HG02759 (cell line): ENCODE data around the gene CPNE9.
A peak's percentile ranks its signal among the peaks of the same experiment; 100 is the strongest.

Experiments
- ATAC-seq: cut with Tn5 transposase; IDR thresholded peaks from one replicate; pipeline ENCODE4 v1.9.1; 2021; ENCODE audit warnings: mild to moderate bottlenecking, moderate library complexity; ENCODE audit not compliant: unreplicated experiment

CPNE9 gene

DNA sequence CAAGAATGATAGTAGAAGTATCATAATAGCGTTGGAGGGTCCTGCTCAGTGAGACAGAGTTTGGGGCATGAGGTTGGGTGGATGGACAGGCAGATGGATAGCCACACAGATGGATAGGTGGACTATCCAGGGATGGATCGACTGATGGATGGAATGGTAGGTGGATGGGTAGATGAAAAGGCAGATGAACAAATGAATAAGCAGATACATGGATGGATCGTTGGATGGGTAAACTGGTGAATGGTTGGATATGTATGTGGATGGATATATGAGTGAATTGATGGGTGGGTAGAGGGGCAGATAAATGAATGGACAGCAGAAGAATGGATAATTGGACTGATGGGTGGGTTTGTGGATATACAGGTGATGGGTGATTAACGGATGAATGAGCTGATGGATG lies 9.5 kb downstream of the CPNE9 start:
- ATAC-seq: no peak

DNA sequence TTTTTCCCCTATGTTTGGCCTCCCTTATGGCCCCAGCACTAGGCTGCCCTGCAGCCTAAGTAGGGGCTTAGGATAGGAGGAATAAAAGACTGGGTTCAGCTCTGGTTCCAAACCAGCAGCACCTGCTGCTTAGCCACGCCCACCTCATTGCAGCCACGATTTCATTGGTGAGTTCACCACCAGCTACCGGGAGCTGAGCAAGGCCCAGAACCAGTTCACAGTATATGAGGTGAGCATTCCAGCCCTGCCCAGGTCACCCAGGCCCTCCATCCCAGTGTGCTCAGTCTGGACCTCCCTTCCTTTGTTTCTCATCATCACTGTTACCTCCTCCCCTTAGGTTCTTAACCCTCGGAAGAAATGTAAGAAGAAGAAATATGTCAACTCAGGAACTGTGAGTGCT lies 11.5 kb downstream of the CPNE9 start:
- no peak for ATAC-seq

GRCh38 chr3:9715764-9716437 lies 12.3 kb downstream of the CPNE9 start:
- no peak for ATAC-seq

- ATAC-seq: no peak
These were observed 13.3 kb downstream of the CPNE9 start for GRCh38 chr3:9716801-9717555.

DNA sequence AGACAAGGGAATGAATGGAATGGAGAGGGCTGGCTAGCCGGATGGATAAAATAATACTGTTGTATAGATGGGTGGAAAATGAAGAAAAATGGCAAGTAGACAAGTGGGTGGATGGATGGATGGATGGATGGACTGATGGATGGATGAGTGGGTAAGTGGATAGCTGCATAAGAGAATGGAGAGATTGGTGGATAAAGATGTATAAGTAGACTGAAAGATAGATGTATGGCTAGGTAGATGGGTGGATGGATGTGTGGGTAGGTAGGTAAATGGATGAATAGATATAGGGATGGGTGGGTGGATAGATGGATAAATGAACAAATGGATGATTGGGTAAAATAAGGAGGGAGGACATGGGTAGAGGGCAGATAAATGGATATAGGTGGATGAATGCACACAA lies 13.9 kb downstream of the CPNE9 start:
- no peak for ATAC-seq

GRCh38 chr3:9718118-9718517 lies 14.5 kb downstream of the CPNE9 start:
- ATAC-seq: no peak

DNA sequence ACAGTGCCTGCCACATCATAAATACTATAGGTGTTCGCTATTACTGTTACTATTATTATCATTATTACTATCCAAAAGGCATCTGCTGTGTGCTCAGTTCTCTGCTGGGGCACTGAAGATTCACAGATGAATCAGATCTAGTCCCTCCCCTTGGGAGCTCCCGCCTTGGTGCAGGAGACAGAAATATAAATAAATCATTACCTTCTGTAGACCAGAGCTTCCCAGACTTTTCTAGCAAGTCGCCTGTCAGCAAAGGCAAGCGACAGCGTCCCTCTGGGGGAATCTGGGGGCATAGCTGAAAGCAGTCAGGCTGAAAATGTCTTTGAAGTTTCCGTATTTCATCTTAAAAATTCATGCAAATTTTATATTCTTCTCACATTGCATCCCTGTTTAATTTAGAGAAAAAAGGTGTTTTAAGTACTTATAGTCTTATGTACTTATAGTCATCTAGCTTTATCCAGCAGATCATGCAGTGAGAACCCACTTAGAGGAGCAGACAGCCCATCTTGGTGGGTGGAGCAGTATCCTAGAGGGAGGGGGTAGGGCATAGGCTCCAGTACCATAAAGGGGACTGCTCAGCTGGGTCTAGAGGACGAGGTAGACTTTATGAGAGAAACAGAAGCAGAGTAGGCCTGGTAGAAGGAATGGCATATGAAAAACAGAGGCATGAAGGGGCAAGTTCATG lies 17.5 kb downstream of the CPNE9 start:
- ATAC-seq: no peak

GRCh38 chr3:9721700-9722060 lies 18.0 kb downstream of the CPNE9 start:
- ATAC-seq: no peak

DNA sequence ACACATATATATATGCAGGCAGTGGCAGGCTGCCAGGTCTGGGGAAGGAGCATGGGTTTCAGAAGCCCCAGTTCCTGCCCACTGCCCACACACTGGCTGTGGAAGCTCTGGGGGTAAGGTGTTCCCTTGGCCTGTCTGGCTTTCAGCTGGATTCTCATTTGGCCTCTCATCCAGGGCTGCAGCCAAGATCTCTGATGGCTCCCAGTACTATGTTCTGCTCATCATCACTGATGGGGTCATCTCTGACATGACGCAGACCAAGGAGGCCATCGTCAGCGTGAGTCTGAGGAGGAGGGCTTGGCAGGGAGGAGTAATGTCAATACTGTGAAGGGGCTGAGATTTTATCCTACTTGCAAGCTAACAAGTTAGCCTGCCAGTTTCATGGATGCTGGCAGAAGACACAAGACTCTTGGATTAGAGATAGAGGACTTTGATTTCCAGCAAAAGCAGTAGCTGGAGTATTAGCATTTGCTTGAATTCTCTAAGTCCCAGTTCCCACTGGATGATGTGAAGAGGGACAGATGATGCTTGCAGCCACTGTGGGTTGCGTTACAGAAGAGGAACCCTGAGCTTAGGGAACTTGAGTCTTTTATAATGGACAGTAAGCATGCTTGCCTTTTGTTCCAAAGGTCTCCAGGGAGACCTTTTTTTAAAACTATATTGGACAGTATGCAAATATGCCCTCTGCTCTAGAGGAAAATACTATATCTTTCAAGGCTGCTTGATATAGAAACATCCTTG lies 22.3 kb downstream of the CPNE9 start:
- ATAC-seq: no peak

- no peak for ATAC-seq
These were observed 23.5 kb downstream of the CPNE9 start for GRCh38 chr3:9727041-9727595.

- ATAC-seq: no peak
These were observed 24.1 kb downstream of the CPNE9 start for GRCh38 chr3:9727743-9728142.

DNA sequence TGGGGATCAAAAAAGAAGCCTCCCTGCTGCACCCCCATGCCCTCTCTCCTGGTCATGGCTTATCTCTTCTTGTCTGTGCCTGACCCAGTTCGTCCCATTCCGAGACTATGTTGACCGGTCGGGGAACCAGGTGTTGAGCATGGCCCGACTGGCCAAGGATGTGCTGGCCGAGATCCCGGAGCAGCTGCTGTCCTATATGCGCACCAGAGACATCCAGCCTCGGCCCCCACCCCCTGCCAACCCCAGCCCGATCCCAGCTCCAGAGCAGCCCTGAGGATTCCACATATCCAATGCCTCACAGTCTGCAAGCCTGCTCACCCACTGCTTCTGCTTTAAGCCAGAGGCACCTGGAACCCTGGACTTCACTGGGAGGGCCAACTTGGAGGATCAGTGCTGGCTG lies 25.8 kb downstream of the CPNE9 start:
- ATAC-seq: no peak

GRCh38 chr3:9730657-9731205 lies 27.1 kb downstream of the CPNE9 start:
- ATAC-seq: peak; percentile 40

DNA sequence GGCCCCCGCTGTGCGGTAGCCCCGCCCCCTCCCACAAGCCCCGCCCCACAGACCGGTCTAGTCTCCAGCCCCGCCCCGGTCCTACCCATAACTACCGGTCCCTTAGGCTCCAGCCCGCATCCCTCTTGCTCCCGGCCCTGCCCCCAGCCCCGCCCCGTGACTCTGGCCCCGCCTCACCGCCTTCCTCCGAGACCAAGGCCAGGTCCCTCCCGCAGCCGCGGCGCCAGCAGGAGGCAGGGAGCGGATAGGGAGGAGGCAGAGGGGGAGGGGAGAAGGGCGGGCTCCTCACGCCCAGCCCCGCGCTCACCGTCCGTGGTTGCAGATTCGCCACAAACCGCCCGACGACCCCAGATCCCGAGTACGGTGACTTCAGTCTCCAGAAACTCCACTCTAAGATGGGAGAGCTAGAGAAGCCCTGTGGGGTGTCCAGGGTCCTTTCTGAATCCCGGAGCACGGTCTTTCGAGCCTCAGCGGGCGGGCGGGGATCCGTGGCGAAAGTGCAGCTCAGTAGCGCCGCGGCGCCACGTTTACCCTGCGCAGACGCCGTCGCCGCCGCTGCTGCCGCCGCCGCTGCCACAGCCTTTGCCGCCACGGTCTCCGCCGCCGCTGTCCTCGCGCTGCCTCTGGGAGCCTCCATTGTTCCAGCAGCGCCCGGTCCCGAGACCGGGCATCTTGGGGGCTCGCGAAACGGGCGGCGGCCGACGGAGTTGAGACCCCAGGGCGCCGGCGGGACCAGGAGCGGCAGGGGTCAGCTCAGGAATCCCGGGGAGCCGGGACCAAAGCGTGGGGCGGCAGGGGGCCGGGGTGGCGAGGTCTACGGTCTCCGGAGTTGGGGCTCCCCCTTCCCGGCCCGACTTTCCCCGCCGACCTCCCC lies 27.8 kb downstream of the CPNE9 start, which contains the start of gene BRPF1:
TSS of gene BRPF1 (plus strand) at position 530 of the 874 bp plus-strand sequence. CDS start 2,406 bp downstream, outside the sequence.
- ATAC-seq: peak; percentile 95

- ATAC-seq: peak; percentile 10
These were observed 28.6 kb downstream of the CPNE9 start for GRCh38 chr3:9732080-9732739.

DNA sequence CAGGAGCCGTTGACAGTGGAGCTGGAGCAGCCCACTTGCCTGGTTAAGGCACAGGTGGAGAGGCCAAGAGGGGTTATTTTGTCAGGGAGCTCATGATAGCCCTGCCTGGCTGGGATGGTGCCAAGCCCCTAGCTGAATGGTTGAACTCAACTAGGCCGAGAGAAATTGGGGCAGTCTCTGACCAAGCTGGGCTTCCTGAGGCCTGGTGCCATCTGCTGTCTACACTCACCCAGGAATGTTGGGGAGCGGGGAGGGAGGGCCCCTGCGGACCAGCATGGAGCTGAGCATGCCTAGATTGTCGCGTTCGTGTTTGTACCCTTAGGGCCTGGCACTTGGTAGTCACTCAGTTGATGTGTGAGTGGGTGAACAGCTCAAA lies 29.1 kb downstream of the CPNE9 start:
- ATAC-seq: no peak

GRCh38 chr3:9736831-9737230 lies 33.2 kb downstream of the CPNE9 start:
- ATAC-seq: no peak

DNA sequence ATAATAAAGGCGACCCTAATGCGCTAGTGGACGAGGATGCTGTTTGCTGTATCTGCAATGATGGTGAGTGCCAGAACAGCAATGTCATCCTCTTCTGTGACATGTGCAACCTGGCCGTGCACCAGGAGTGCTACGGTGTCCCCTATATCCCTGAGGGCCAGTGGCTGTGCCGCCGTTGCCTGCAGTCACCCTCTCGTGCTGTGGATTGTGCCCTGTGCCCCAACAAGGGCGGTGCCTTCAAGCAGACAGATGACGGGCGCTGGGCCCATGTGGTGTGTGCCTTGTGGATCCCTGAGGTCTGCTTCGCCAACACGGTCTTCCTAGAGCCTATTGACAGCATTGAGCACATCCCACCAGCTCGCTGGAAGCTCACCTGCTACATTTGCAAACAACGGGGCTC lies 35.5 kb downstream of the CPNE9 start:
- no peak for ATAC-seq

- no peak for ATAC-seq
These were observed 38.9 kb downstream of the CPNE9 start for GRCh38 chr3:9742560-9742959.
